HG03103 (cell line): ENCODE results near the gene MACROD2.

Source experiments
- ATAC-seq: cut with Tn5 transposase; IDR thresholded peaks from one replicate; pipeline ENCODE4 v1.9.1; 2021; ENCODE audit warnings: low read depth; ENCODE audit not compliant: unreplicated experiment

MACROD2 gene

DNA sequence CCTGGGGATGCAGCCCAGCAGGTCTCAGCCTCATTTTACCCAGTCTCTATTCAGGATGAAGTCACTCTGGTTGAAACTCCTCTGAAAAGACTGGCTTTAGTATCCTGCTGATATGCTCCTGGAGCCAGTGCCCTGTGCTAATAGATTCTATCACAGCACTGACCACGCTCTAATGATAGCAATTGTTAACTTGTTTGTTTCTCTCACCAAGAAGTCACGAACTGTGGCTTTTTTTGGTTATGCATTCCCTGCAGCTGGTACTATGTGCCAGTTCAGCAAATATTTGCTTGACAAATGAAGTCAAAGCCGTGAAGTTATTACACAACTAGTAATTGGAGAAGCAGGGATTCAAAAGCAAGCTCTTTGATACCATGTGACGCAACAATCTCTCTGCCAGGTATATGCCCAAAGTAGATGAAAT is 1823.3 kb downstream of the MACROD2 start:
- no peak for ATAC-seq

DNA sequence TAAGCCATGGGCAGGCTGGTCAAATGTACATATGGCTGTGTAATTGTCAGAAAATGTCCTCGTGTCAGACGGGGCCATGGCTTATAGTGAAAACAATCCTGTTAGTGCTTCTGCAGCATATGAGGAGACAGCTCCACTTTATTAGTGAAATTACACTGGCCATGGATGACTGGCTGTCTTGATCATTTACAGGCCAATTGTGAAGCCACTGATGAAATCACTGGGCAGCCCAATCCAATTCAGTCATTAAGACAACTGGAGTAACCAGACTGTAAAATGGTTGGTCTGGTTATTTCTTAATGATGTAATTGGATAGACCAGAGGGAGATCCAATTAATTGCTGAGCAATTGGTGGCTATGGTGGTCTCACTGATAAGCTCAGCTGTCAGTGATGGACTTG is 1828.4 kb downstream of the MACROD2 start:
- no peak for ATAC-seq

DNA sequence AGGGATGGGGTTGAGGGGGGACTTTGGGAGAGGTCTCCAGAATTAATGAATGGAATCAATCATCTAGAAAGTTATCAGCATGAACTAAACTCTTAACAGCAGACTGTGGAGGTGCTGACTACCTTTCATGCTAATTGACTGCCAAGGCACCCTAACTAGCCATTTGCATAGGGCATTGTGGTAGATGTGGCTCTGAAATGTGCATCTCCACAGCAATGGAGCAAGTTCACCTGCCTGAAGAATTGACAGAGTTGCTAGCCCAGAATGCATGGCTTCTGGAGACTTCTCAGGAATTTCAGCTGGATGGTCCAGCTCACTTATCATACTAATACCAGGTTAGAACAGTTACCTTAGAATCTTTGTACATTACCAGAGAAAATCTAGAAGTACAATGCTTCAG is 1832.3 kb downstream of the MACROD2 start:
- ATAC-seq, result no peak

DNA sequence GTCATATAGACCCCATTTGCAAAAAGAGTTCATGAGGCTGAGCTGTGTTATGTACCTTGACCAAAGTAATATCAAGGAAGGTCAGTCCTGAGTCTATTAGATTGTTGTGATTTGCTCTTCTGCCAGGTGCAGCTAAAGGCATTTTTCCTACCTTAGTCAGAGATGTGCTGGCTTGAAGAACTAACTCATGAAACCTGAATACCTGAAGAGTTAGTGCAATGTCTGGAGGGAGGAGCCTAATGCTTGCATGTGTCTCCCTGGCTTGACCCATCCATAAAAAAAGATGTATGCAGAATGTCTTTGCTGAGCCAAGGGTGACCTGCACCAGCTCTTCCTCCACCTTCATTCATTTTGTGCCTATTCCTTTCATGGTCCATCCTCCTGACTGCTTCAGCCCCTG is 1835.9 kb downstream of the MACROD2 start:
- no peak for ATAC-seq

- ATAC-seq, result no peak
These were observed 1837.2 kb downstream of the MACROD2 start for GRCh38 chr20:15832512-15832911.

GRCh38 chr20:15834857-15835256 is 1839.5 kb downstream of the MACROD2 start:
- ATAC-seq, result no peak

DNA sequence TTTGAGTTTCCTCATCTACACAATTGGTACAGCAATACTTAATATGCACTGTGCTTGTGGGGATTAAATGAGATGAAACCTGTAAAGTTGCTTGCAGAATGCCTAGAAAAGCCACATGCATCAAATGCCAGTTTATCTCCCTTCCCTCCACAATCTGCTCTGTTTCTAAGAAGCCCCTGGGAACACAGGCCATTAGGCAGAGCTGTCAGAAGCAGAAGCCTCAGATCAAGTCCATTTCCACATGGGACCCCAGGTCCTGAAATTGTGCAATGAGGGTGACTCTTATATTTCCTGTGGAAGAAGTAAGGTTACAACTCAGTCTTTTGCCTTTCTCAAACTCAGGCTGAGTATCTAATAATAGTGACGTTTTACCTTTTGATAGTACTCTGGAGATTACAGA is 1840.5 kb downstream of the MACROD2 start:
- no peak for ATAC-seq

GRCh38 chr20:15836634-15837033 is 1841.3 kb downstream of the MACROD2 start:
- no peak for ATAC-seq

- no peak for ATAC-seq
These were observed 1842.2 kb downstream of the MACROD2 start for GRCh38 chr20:15837563-15837962.

- ATAC-seq, result no peak
These were observed 1843.2 kb downstream of the MACROD2 start for GRCh38 chr20:15838466-15838865.

- no peak for ATAC-seq
These were observed 1845.5 kb downstream of the MACROD2 start for GRCh38 chr20:15840636-15841301.

GRCh38 chr20:15842872-15843271 is 1847.6 kb downstream of the MACROD2 start:
- ATAC-seq, result peak; percentile 63

- no peak for ATAC-seq
These were observed 1848.5 kb downstream of the MACROD2 start for GRCh38 chr20:15843777-15844176.

DNA sequence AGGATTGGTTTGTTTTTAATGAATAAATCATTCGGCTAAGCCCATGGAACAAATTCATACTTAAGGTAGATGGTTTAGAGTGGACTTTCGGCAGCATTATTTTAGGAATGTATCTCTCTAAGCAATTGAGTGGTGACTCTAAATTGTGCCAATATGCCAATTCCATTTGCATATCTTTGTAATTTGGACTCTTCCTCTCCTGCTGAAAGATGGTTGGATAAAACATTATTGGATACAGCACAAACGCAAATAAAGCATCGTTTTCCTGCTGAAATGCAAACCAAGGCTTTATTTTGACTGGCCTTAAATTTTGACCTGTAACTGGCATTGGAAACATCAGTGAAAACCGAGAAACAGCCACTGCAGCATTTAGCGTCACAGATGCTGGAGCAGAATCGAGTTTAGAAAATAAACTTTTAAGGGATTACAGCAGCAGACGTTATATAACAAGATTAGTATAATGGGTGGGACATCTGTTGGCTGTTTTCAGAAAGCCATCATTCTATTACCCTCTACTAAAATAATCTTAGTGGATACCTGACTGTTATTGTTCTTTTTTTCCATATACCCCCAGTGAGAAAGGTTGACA is 1852.0 kb downstream of the MACROD2 start:
- no peak for ATAC-seq

- ATAC-seq, result no peak
These were observed 1852.8 kb downstream of the MACROD2 start for GRCh38 chr20:15848126-15848525.

DNA sequence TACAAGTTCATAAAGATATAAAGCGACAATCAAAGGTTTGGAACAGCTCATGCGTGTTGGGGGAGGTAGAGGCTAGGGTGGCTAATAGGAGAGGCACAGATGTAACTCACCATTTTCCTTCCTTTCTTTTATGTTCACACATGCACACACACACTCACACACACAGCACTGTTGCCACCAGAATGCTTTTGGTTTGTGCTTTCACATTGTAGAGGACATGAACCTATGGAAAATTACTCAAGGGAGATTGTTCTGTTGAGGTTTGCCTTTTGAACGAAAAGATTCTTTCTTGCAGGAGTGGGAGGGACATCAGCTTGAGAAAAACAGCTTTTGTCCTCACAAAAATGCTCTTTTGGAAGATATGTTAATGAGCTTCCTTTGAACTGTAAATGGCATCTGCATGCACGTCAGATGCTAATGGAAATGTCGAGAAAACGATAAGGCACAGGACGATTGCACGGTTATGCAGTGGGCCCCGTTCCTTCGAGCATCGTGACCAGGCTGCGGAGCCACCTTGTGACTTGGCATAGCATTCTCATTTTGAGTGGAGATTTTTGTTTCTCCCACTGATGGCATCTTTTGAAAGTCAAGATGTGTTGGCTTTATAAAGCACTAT is 1853.8 kb downstream of the MACROD2 start:
- ATAC-seq, result no peak

DNA sequence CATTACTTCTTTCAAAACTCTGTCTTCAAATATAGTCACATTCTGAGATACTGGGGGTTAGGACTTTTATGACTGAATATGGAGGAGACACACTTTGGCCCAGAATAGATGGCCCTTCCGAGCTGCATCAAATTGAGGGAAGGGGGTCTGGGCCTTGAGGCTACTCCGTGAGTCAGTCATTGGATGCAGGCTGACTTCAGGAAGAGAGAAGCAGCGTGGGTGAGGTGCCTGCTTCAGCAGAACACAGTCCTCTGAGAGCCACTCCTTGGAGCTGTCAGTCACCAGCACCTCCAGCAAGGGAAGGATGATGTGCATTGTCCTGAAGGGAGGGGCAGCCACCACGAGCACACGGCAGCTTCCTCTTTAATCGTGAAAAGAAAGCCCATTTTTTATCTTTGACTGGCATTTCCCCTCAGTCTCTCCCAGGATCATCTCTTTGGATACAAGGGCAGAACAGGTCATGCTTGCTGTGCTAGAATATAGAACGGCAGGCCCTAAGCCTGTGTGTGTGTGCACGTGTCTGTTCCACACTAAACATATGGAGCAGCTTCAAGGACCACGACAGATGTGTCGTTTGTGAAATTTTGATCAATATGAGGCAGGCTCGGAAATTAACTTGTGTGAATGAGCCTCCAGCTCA is 1856.4 kb downstream of the MACROD2 start:
- ATAC-seq, result no peak

GRCh38 chr20:15854911-15855310 is 1859.6 kb downstream of the MACROD2 start:
- ATAC-seq, result no peak

DNA sequence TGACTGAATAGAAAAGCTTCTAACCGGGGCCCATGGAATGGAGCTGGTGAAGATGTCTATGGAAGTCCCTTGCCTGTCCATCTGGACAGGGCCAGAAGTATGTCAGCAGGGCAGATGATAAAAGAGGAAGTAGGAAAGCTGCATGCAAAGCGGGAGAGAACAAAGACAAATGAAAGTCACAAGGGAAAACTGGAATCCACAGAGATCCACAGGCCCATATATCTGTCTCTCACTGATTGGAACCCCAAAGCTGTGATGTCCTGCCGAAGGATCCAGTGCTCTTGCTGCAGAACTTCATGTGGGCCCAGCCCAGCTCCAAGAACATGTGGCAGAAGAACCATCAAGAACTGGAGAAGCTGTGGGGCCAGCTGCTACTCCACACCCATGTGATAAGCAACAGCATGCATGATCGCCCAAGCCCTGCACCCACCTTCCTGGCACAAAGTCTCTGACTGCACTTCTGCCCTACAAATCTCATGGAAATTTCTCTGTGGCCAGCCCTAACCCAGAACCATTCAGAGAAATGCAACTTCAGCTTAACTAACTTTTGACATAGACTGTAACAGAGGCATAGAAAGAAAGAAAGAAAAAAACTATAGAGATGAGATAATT is 1862.0 kb downstream of the MACROD2 start:
- ATAC-seq, result peak; percentile 58

DNA sequence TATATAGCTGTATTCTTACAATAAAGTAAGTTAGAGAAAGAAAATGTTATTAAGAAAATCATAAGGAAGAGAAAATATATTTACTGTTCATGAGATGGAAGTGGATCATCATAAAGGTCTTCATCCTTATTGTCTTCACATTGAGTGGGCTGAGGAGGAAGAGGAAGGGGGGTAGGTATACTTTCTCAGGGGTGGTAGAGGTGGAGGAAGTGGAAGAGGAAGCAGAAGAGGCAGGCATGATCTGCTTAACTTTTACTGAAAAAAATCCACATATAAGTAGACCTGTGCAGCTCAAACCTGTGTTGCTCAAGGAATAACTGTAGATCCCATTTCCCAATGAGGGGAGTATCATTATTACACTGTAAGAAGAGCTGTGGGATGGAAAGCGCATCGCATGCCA is 1863.7 kb downstream of the MACROD2 start:
- no peak for ATAC-seq

GRCh38 chr20:15860850-15861249 is 1865.5 kb downstream of the MACROD2 start:
- ATAC-seq, result no peak
